PC-9 (cell line): ENCODE results near the gene ARL5A.

Experiments
- EZH2 ChIP-seq: fragments of 200-600 bp; sonication (generic); IDR thresholded peaks from 2 replicates; pipeline ENCODE4 v1.8.0; 2017; ENCODE audit warnings: antibody characterized with exemption, low read depth
- TF ChIP-seq, protein P1 (sequence below): fragments of 200-600 bp; sonication (generic); conservative IDR thresholded peaks from 2 replicates; pipeline ENCODE4 v1.6.1; 2017; ENCODE audit warnings: mixed run types, antibody characterized with exemption, mild to moderate bottlenecking, moderate library complexity

GRCh38 chr2:151851761-151852160 is 23.5 kb upstream of the ARL5A start:
- TF ChIP-seq, protein P1, sequence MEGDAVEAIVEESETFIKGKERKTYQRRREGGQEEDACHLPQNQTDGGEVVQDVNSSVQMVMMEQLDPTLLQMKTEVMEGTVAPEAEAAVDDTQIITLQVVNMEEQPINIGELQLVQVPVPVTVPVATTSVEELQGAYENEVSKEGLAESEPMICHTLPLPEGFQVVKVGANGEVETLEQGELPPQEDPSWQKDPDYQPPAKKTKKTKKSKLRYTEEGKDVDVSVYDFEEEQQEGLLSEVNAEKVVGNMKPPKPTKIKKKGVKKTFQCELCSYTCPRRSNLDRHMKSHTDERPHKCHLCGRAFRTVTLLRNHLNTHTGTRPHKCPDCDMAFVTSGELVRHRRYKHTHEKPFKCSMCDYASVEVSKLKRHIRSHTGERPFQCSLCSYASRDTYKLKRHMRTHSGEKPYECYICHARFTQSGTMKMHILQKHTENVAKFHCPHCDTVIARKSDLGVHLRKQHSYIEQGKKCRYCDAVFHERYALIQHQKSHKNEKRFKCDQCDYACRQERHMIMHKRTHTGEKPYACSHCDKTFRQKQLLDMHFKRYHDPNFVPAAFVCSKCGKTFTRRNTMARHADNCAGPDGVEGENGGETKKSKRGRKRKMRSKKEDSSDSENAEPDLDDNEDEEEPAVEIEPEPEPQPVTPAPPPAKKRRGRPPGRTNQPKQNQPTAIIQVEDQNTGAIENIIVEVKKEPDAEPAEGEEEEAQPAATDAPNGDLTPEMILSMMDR, result no peak
- no peak for TF ChIP-seq EZH2
